ENCODE measurements around the gene OVAAL. TPM values are rescaled to one million over a fixed set of nuclear protein-coding genes. Genes with fewer than 3 reads are reported as not detected.

Gene OVAAL
- total RNA-seq, 1 experiment from 2014 or later: not detected

GRCh38 chr1:180536821-180537372 lies 21.9 kb upstream of the OVAAL start:
- ChIA-PET CTCF (interaction anchor here (0.5 to 0.6 kb wide), 2 partner anchors 23 to 520 kb away, joined by 3 to 7 read pairs; no protein-coding TSS in a partner anchor), POLR2A (ENCODE audit: unreplicated experiment) (interaction anchor here (0.5 kb wide), 1 partner anchor 375 kb away, joined by 4 read pairs; no protein-coding TSS in a partner anchor)
- H3K9me3 ChIP-seq (ENCODE audit: insufficient read depth, low read depth): no peaks in the 10 kb centered on the region
- H3F3A ChIP-seq (ENCODE audit: insufficient read depth, low read depth): no peaks in the 10 kb centered on the region
- H3K27ac ChIP-seq: no peak overlapping the region
- intact Hi-C loops (cut with micrococcal nuclease; ENCODE audit: unreplicated experiment): no loop called here
- H3K4me1 ChIP-seq (replicated peaks; ENCODE audit: insufficient read depth): no peaks in the 10 kb centered on the region
- BruUV-seq (replicated peaks): no TSS peak
- no peaks in the 10 kb centered on the region for H3K36me3 ChIP-seq (ENCODE audit: low read depth)
- H3K4me3 ChIP-seq: no peak overlapping the region
- no peak for DNase-seq
- no peak overlapping the region for H3K4me2 ChIP-seq
- TF ChIP-seq CTCF (conservative IDR thresholded peaks at IDR 0.05) (no peak), EZH2 (IDR thresholded peaks at IDR 0.05; ENCODE audit: low read depth) (no peak)
- no peaks in the 10 kb centered on the region for H3K79me2 ChIP-seq (ENCODE audit: low read depth)
- H2AFZ ChIP-seq: no peak overlapping the region
- H3K9me2 ChIP-seq (ENCODE audit: insufficient read depth): no peaks in the 10 kb centered on the region
- no peaks in the 10 kb centered on the region for H4K20me1 ChIP-seq (ENCODE audit: insufficient read depth)
- no peaks in the 10 kb centered on the region for H3K27me3 ChIP-seq (ENCODE audit: insufficient read depth, low read depth)

DNA sequence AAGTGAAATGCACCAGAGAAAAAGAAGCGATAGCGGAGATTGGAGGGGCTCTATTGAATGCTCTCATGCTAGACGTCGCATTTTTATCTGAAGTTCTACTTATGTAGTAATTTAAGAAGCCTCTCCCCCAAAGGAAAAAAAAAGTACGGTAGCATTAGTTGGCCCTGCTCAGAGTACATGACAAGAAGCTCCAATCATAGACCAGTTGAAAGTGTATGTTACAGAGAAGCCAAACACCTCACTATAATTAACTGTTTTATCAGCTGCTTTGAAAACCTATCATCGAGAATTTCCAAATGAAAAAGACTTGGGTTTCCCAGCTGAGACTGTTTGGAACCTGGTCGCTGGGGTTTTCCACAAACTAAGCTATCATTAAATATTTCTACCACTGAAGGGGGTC lies 19.6 kb upstream of the OVAAL start:
- intact Hi-C loops (cut with micrococcal nuclease; ENCODE audit: unreplicated experiment): no loop called here
- no peaks in the 10 kb centered on the region for H3K27me3 ChIP-seq (ENCODE audit: insufficient read depth, low read depth)
- DNase-seq: no peak
- no peaks in the 10 kb centered on the region for H3K36me3 ChIP-seq (ENCODE audit: low read depth)
- ChIA-PET CTCF (no interaction called here), POLR2A (ENCODE audit: unreplicated experiment) (no interaction called here)
- H3K9me3 ChIP-seq (ENCODE audit: insufficient read depth, low read depth): no peaks in the 10 kb centered on the region
- H3K27ac ChIP-seq: no peak overlapping the region
- no peaks in the 10 kb centered on the region for H3F3A ChIP-seq (ENCODE audit: insufficient read depth, low read depth)
- H3K4me1 ChIP-seq (replicated peaks; ENCODE audit: insufficient read depth): no peaks in the 10 kb centered on the region
- no TSS peak for BruUV-seq (replicated peaks)
- H3K4me2 ChIP-seq: no peak overlapping the region
- H2AFZ ChIP-seq: no peak overlapping the region
- TF ChIP-seq CTCF (conservative IDR thresholded peaks at IDR 0.05) (no peak), EZH2 (IDR thresholded peaks at IDR 0.05; ENCODE audit: low read depth) (no peak)
- H3K9me2 ChIP-seq (ENCODE audit: insufficient read depth): no peaks in the 10 kb centered on the region
- H3K4me3 ChIP-seq: no peak overlapping the region
- no peaks in the 10 kb centered on the region for H4K20me1 ChIP-seq (ENCODE audit: insufficient read depth)
- no peaks in the 10 kb centered on the region for H3K79me2 ChIP-seq (ENCODE audit: low read depth)

DNA sequence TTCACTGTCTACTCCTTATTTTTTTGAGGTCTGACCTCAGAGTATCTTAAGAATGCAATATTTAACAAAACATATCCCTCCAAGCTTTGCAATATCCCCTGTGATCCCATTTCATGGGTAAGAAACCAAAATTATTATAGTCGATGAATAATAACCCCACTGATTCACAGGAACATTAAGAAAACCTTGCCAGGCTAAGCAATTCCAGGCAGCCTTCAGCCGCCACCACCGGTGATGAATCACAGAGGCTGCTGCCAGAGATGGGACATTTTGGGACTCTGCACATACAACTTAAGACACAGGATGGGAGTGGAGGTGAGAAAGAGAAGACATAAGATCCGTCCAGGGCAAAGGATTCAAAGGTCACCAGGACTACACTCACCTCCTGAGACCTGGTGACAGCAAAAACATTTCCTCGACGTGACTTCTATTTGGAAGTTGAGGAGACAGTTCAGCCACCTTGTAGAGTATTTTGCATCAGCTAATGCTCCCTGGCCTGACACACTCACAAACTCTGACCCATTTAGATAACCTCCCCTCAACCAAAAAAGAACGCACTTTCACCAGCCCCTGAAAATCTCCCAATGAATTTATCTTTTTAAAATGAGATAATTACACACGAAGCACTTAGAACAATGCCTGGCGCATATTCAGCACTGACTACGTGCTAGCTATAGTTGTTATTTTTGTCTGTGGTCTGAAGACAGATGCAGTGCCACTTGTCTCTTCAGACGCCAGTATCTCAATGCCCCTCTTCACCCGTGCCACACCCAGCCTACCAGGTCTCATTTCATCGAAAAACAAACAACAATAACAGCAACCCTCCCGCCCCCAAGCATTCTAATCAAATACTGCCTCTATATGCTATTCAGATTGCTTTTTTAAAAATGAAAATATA lies 17.8 kb upstream of the OVAAL start:
- no peaks in the 10 kb centered on the region for H3K27me3 ChIP-seq (ENCODE audit: insufficient read depth, low read depth)
- no peak overlapping the region for H3K4me3 ChIP-seq
- no peak for DNase-seq
- H3K9me2 ChIP-seq (ENCODE audit: insufficient read depth): no peaks in the 10 kb centered on the region
- H3K4me1 ChIP-seq (replicated peaks; ENCODE audit: insufficient read depth): no peaks in the 10 kb centered on the region
- no peaks in the 10 kb centered on the region for H3F3A ChIP-seq (ENCODE audit: insufficient read depth, low read depth)
- no peaks in the 10 kb centered on the region for H3K36me3 ChIP-seq (ENCODE audit: low read depth)
- ChIA-PET CTCF (no interaction called here), POLR2A (ENCODE audit: unreplicated experiment) (no interaction called here)
- intact Hi-C loops (cut with micrococcal nuclease; ENCODE audit: unreplicated experiment): no loop called here
- H4K20me1 ChIP-seq (ENCODE audit: insufficient read depth): no peaks in the 10 kb centered on the region
- no peaks in the 10 kb centered on the region for H3K9me3 ChIP-seq (ENCODE audit: insufficient read depth, low read depth)
- no TSS peak for BruUV-seq (replicated peaks)
- H2AFZ ChIP-seq: no peak overlapping the region
- H3K79me2 ChIP-seq (ENCODE audit: low read depth): no peaks in the 10 kb centered on the region
- TF ChIP-seq EZH2 (IDR thresholded peaks at IDR 0.05; ENCODE audit: low read depth): no peak
- TF ChIP-seq CTCF (conservative IDR thresholded peaks at IDR 0.05): no peak
- no peak overlapping the region for H3K27ac ChIP-seq
- no peak overlapping the region for H3K4me2 ChIP-seq
